Vagina (tissue), 2 donors: ENCODE measurements around the gene LSM4.

Experiments used
- POLR2A ChIP-seq, 2 donors: fragments of 450-650 bp; IDR thresholded peaks; one replicate each; pipeline ENCODE4 v1.6.1; 2017; ENCODE audit warnings: antibody characterized with exemption in 2 of 2, mild to moderate bottlenecking in 2 of 2, moderate library complexity in 2 of 2
- POLR2AphosphoS5 ChIP-seq, 2 donors: sonication (generic); formaldehyde crosslinking; IDR thresholded peaks; one replicate each; pipeline ENCODE4 v1.9.0; 2017; ENCODE audit warnings: antibody characterized with exemption in 2 of 2, mild to moderate bottlenecking in 2 of 2, low read depth in 1 of 2; ENCODE audit not compliant: insufficient read depth in 1 of 2
- TF ChIP-seq, protein P1 (sequence below), 3 experiments: fragments of 450-650 bp in 2 of 3; fragments of 200-600 bp in 1 of 3; sonication (generic) in 1 of 3; IDR thresholded peaks; one replicate each; pipeline ENCODE4 v1.5.1; 2017 to 2019; ENCODE audit warnings: antibody characterized with exemption in 3 of 3, mild to moderate bottlenecking in 2 of 3, moderate library complexity in 2 of 3

DNA sequence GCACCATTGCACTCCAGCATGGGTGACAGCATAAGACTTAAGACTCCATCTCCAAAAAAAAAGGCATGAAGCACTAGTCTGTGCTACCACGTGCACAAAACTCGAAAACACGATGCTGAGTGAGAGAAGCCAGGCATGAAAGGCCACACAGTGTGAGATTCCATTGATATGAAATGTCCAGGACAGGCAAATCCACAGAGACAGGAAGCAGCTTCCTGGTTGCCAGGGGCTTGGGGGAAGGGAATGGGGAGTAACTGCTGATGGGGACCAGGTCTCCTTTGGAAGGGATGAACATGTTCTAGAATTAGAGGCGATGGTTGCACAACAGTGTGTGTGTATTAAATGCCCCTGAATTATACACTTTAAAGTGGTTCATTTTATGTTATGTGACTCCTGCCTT lies 25.6 kb downstream of the LSM4 start:
- no peak for TF ChIP-seq POLR2A (IDR thresholded peaks at IDR 0.05)
- TF ChIP-seq, protein P1, sequence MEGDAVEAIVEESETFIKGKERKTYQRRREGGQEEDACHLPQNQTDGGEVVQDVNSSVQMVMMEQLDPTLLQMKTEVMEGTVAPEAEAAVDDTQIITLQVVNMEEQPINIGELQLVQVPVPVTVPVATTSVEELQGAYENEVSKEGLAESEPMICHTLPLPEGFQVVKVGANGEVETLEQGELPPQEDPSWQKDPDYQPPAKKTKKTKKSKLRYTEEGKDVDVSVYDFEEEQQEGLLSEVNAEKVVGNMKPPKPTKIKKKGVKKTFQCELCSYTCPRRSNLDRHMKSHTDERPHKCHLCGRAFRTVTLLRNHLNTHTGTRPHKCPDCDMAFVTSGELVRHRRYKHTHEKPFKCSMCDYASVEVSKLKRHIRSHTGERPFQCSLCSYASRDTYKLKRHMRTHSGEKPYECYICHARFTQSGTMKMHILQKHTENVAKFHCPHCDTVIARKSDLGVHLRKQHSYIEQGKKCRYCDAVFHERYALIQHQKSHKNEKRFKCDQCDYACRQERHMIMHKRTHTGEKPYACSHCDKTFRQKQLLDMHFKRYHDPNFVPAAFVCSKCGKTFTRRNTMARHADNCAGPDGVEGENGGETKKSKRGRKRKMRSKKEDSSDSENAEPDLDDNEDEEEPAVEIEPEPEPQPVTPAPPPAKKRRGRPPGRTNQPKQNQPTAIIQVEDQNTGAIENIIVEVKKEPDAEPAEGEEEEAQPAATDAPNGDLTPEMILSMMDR (IDR thresholded peaks at IDR 0.05): no peak
- no peak for TF ChIP-seq POLR2AphosphoS5 (IDR thresholded peaks at IDR 0.05; ENCODE audit: insufficient read depth in 1 of 2, low read depth in 1 of 2)
